Measurements from ENCODE around the gene SAMD3.
"Not testable (repeated sequence)": the region's sequence is repeated elsewhere in the genome, so short reads cannot be mapped to it uniquely, and the experiment has no call there.

SAMD3 gene

GRCh38 chr6:130178692-130179091, 44.1 kb downstream of the SAMD3 start:
- peak; percentile 57 for DNase-seq (ENCODE audit: low read depth, low spot score)

- DNase-seq (ENCODE audit: low read depth, low spot score), result no peak
Observed at GRCh38 chr6:130176378-130176777, 46.4 kb downstream of the SAMD3 start.

GRCh38 chr6:130173377-130174004, 49.3 kb downstream of the SAMD3 start:
- peak; percentile 18 for DNase-seq (ENCODE audit: low read depth, low spot score)

GRCh38 chr6:130170160-130170559, 52.6 kb downstream of the SAMD3 start:
- not testable (repeated sequence) for DNase-seq (ENCODE audit: low read depth, low spot score)

- no peak for DNase-seq (ENCODE audit: low read depth, low spot score)
Observed at GRCh38 chr6:130167655-130168054, 55.1 kb downstream of the SAMD3 start.

GRCh38 chr6:130164251-130164650, 58.5 kb downstream of the SAMD3 start:
- DNase-seq (ENCODE audit: low read depth, low spot score), result no peak

- no peak for DNase-seq (ENCODE audit: low read depth, low spot score)
Observed at GRCh38 chr6:130163266-130163665, 59.5 kb downstream of the SAMD3 start.

- no peak for DNase-seq (ENCODE audit: low read depth, low spot score)
Observed at GRCh38 chr6:130162421-130162820, 60.3 kb downstream of the SAMD3 start.

GRCh38 chr6:130161683-130162404, 60.9 kb downstream of the SAMD3 start:
- DNase-seq (ENCODE audit: low read depth, low spot score), result no peak

GRCh38 chr6:130159956-130160355, 62.8 kb downstream of the SAMD3 start:
- no peak for DNase-seq (ENCODE audit: low read depth, low spot score)

GRCh38 chr6:130158548-130158947, 64.2 kb downstream of the SAMD3 start:
- no peak for DNase-seq (ENCODE audit: low read depth, low spot score)

GRCh38 chr6:130158056-130158455, 64.7 kb downstream of the SAMD3 start:
- DNase-seq (ENCODE audit: low read depth, low spot score), result no peak

- no peak for DNase-seq (ENCODE audit: low read depth, low spot score)
Observed at GRCh38 chr6:130156908-130157307, 65.8 kb downstream of the SAMD3 start.

- peak; percentile 4 for DNase-seq (ENCODE audit: low read depth, low spot score)
Observed at GRCh38 chr6:130152908-130153510, 69.7 kb downstream of the SAMD3 start.

GRCh38 chr6:130150906-130151305, 71.8 kb downstream of the SAMD3 start:
- no peak for DNase-seq (ENCODE audit: low read depth, low spot score)

- DNase-seq (ENCODE audit: low read depth, low spot score), result not testable (repeated sequence)
Observed at GRCh38 chr6:130149016-130149415, 73.7 kb downstream of the SAMD3 start.

- DNase-seq (ENCODE audit: low read depth, low spot score), result no peak
Observed at GRCh38 chr6:130148181-130148580, 74.6 kb downstream of the SAMD3 start.

GRCh38 chr6:130147111-130147510, 75.6 kb downstream of the SAMD3 start:
- no peak for DNase-seq (ENCODE audit: low read depth, low spot score)

GRCh38 chr6:130143709-130144108, 79.0 kb downstream of the SAMD3 start:
- peak; percentile 6 for DNase-seq (ENCODE audit: low read depth, low spot score)

- no peak for DNase-seq (ENCODE audit: low read depth, low spot score)
Observed at GRCh38 chr6:130140084-130140483, 82.7 kb downstream of the SAMD3 start.

GRCh38 chr6:130138909-130139242, 83.9 kb downstream of the SAMD3 start:
- DNase-seq (ENCODE audit: low read depth, low spot score), result no peak

- DNase-seq (ENCODE audit: low read depth, low spot score), result no peak
Observed at GRCh38 chr6:130138116-130138908, 84.4 kb downstream of the SAMD3 start.

All from ELF-1 (cell line).